Retinal pigment epithelial cell (primary cell): ENCODE results near the gene CREBBP.

ENCODE experiments used
- DNase-seq: peaks from one replicate; pipeline ENCODE4 v3.0.0-alpha.2; 2010; ENCODE audit warnings: low read depth
- H3K4me3 ChIP-seq: 2 replicates; pipeline ENCODE4 v1.5.1; 2011; ENCODE audit warnings: mild to moderate bottlenecking, low read length, control low read depth, moderate library complexity
- TF ChIP-seq, protein P1 (sequence below): conservative IDR thresholded peaks from 2 replicates; pipeline ENCODE4 v1.5.1; 2011; ENCODE audit warnings: low read depth, low read length, control low read depth, inconsistent platforms

CREBBP gene

DNA sequence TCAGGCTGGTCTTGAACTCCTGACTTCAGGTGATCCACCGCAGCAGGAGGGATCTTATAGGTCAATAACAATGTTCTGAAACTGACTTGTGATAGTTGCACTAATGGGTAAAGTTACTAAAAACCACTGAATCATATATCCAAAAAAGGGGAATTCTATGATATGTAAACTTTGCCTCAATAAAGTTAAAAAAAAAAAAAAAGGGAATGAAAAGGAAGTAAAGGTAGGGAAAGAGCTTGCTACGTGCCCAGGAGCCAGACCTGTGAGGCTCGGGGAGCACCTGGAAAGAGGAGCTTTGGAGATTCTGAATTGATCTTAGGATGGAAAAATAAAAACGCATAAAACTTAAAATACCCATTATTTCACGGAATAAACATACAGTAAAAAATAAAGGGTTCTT lies 142.4 kb downstream of the CREBBP start:
- no peak for DNase-seq
- TF ChIP-seq, protein P1, sequence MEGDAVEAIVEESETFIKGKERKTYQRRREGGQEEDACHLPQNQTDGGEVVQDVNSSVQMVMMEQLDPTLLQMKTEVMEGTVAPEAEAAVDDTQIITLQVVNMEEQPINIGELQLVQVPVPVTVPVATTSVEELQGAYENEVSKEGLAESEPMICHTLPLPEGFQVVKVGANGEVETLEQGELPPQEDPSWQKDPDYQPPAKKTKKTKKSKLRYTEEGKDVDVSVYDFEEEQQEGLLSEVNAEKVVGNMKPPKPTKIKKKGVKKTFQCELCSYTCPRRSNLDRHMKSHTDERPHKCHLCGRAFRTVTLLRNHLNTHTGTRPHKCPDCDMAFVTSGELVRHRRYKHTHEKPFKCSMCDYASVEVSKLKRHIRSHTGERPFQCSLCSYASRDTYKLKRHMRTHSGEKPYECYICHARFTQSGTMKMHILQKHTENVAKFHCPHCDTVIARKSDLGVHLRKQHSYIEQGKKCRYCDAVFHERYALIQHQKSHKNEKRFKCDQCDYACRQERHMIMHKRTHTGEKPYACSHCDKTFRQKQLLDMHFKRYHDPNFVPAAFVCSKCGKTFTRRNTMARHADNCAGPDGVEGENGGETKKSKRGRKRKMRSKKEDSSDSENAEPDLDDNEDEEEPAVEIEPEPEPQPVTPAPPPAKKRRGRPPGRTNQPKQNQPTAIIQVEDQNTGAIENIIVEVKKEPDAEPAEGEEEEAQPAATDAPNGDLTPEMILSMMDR: no peak
- no peak overlapping the region for H3K4me3 ChIP-seq

DNA sequence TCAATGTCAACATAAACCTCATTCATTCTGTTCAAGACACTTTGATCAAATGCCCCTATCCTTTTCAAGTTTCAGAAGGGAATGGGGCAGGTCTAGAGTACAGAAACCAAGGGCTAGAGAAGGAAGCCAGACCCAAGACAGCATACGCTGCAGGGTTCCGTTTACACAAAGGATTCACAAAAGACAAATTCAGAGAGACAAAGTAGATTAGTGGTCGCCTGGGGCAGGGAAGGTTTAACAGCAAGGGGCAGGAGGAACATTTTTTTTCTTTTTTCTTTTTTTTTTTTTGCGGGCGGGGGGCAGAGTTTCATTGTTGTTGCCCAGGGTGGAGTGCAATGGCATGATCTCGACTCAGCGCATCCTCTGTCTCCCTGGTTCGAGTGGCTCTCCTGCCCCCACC lies 143.3 kb downstream of the CREBBP start:
- H3K4me3 ChIP-seq: no peak overlapping the region
- TF ChIP-seq, protein P1: no peak
- no peak for DNase-seq

DNA sequence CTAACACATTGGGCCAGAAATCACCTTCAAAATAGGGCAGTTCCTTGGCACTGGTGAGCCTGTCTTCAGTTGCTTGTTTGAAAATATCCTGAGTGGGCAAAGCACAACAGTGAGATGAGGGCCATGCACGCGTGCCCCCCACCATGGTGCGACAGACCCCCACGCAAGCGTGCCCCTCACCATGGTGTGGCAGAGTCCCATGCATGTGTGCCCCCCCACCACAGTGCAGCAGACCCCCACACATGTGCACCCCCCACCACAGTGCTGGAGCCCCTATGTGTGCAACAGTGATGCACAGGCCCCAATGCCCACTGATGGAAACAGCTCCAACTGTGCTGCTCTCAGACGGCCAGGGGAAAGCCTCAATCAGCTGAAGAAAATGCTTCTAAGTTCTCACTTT lies 144.4 kb downstream of the CREBBP start:
- H3K4me3 ChIP-seq: no peak overlapping the region
- TF ChIP-seq, protein P1: no peak
- no peak for DNase-seq

DNA sequence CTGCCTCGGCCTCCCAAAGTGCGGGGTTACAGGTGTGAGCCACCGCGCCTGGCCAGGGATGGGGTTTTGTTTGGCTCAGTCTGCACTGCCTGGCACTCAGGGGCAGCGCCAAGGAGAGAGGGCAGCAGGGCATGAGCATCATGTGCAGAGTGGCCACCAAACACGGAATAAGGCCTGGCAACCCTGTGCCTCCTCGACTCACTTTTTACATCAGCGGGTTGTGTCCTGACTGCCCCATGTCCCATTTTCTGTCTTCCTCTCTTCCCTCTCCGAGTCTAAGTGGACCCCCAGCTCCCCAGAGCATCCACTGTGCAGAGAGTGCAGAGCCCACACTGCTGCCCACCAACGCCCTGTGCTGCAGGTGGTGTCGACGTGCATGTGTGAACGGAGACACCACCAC lies 145.0 kb downstream of the CREBBP start:
- TF ChIP-seq, protein P1: no peak

DNA sequence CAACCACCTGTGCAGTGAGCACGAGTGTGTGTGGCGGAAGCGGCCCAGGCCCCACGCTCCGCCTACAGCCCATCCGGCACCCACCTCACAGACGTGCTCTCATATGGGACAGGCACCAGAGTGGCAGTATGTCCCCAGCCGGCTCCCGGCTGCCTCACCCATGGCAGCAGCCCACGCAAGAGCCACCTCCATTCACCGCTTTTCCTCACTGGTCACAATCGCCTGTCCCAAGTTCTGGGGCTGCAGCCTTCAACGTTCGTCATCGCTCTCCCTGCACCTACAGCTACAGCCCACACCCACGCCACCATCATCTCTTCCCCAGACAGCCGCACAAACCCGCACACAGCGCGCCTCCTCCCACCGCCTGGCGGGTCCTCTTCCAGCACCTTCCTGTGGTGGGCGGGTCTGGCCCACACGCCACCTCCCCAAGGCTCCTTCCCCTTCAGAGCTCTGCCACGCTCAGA lies 145.7 kb downstream of the CREBBP start:
- DNase-seq: no peak
- TF ChIP-seq, protein P1: no peak
- no peak overlapping the region for H3K4me3 ChIP-seq

More for the DNA sequence above, 145.0 kb downstream of the CREBBP start:
- DNase-seq: no peak
- no peak overlapping the region for H3K4me3 ChIP-seq

DNA sequence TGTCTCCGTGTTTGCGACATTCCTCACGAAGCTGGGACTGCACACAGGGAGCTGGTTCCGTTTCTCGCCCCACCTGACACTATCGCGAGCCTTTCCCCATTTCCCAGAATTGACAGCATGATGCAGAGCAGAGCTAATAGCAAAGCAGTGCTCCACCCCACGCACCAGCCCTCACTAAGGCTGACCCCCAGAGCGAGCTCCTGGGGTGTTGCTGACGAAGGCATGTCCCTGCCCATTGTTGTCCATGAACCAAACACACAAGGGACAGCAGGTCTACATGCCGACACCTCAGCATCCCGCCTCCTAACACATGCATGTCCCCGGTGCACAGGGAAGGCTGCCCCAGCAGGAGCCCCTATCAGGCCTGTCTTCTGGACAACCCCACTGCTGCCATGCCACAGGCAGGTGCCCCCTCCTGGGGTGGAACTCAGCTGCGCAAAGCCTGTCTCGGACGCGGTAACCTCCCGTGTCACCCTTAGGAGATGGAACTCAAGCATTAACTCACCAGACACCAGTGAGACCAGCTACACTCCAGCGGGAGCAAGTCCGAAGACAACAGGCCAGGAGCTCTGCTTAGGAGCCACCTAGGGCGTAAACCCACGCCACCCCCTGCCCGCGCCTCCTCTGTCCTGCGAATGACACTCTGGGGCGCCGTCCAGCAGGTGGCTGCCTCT lies 146.3 kb downstream of the CREBBP start:
- DNase-seq: no peak
- TF ChIP-seq, protein P1: no peak

DNA sequence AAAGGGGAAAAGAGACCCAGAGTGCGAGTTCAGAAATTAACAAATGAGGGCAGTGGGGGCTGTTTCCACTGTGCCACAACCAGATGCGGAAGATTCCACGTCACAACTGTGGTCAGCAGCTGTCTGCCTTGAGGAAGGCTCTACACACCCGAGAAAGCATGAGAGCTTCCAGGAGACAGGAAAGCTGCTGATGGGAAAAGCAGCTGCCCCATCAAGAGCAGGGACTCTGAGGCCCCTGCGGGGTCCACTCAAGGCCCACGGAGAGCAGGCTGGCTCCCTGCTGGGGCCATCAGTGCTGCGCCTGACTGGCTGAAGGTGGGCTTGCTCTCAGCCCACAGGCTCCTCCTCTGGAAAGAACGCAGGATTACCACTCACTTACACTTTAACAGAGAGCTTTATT lies 148.3 kb downstream of the CREBBP start:
- no peak overlapping the region for H3K4me3 ChIP-seq
- no peak for DNase-seq
- TF ChIP-seq, protein P1: no peak

More for the DNA sequence above, 146.3 kb downstream of the CREBBP start:
- no peak overlapping the region for H3K4me3 ChIP-seq
